ENCODE results near the gene VWF. TPM values are rescaled to one million over a fixed set of nuclear protein-coding genes. Genes with fewer than 3 reads are reported as not detected.
"Not testable (repeated sequence)": the region's sequence is repeated elsewhere in the genome, so short reads cannot be mapped to it uniquely, and the experiment has no call there.

The VWF gene
- total RNA-seq, 4 donors from 2014 or later: 163 to 367 (median 253) TPM

- 65% methylated on average over 3 of the region's 3 CpGs for WGBS
- intact Hi-C loops (cut with DNase I): no loop called here
- H3K4me3 ChIP-seq: no peak overlapping the region
- H3K36me3 ChIP-seq: peaks cover 0 to 59% (median 0%) of the 10 kb centered on the region in 4 donors
- H3K27me3 ChIP-seq: no peaks in the 10 kb centered on the region
- DNase-seq (ENCODE audit: extremely low spot score): no peak
- TF ChIP-seq EP300 (IDR thresholded peaks at IDR 0.05) (no peak), POLR2A (IDR thresholded peaks at IDR 0.05; ENCODE audit: low read depth) (no peak), POLR2AphosphoS5 (IDR thresholded peaks at IDR 0.05) (no peak), CTCF (IDR thresholded peaks at IDR 0.05) (no peak)
- H3K4me1 ChIP-seq: no peaks in the 10 kb centered on the region
- no peak overlapping the region for H3K27ac ChIP-seq (replicated peaks in 1 of 4)
- H3K9me3 ChIP-seq: no peaks in the 10 kb centered on the region
Observed at GRCh38 chr12:6104027-6104426, 20.4 kb downstream of the VWF start.

GRCh38 chr12:6102021-6102420 is 22.4 kb downstream of the VWF start:
- H3K4me1 ChIP-seq; H3K4me3 ChIP-seq; H3K27ac ChIP-seq (replicated peaks in 1 of 4); H3K9me3 ChIP-seq; H3K27me3 ChIP-seq; intact Hi-C loops (cut with DNase I); DNase-seq (ENCODE audit: extremely low spot score): not testable (repeated sequence)
- H3K36me3 ChIP-seq: peaks cover 0 to 67% (median 0%) of the 10 kb centered on the region in 4 donors
- 99% methylated on average over 4 of the region's 5 CpGs for WGBS

- H3K27ac ChIP-seq (replicated peaks in 1 of 4): no peak overlapping the region
- no peaks in the 10 kb centered on the region for H3K9me3 ChIP-seq
- 57% methylated on average over 2 of the region's 2 CpGs for WGBS
- H3K36me3 ChIP-seq: peaks cover 0 to 70% (median 0%) of the 10 kb centered on the region in 4 donors
- intact Hi-C loops (cut with DNase I): no loop called here
- H3K27me3 ChIP-seq: no peaks in the 10 kb centered on the region
- H3K4me1 ChIP-seq: peaks cover 0 to 9% (median 3%) of the 10 kb centered on the region in 4 donors
- DNase-seq (ENCODE audit: extremely low spot score): no peak
- TF ChIP-seq CTCF (IDR thresholded peaks at IDR 0.05) (no peak), EP300 (IDR thresholded peaks at IDR 0.05) (no peak)
- no peak overlapping the region for H3K4me3 ChIP-seq
Observed at GRCh38 chr12:6099316-6099715, 25.2 kb downstream of the VWF start.

- DNase-seq (ENCODE audit: extremely low spot score): no peak
- Histone ChIP-seq H3K27ac (replicated peaks in 1 of 4) (no peak overlapping the region), H3K4me1 (peaks cover 18 to 27% (median 20%) of the 10 kb centered on the region in 4 donors), H3K9me3 (no peaks in the 10 kb centered on the region), H3K4me3 (no peak overlapping the region), H3K36me3 (peaks cover 0 to 79% (median 0%) of the 10 kb centered on the region in 4 donors), H3K27me3 (no peaks in the 10 kb centered on the region)
- intact Hi-C loops (cut with DNase I): no loop called here
- TF ChIP-seq CTCF (IDR thresholded peaks at IDR 0.05) (no peak), EP300 (IDR thresholded peaks at IDR 0.05) (no peak), POLR2AphosphoS5 (IDR thresholded peaks at IDR 0.05) (no peak), POLR2A (IDR thresholded peaks at IDR 0.05; ENCODE audit: low read depth) (no peak)
- WGBS: 73% methylated on average over 3 of the region's 3 CpGs
Observed at GRCh38 chr12:6097411-6097810, 27.1 kb downstream of the VWF start.

GRCh38 chr12:6096527-6096926 is 27.9 kb downstream of the VWF start:
- intact Hi-C loops (cut with DNase I): no loop called here
- DNase-seq (ENCODE audit: extremely low spot score): no peak
- Histone ChIP-seq H3K27me3 (no peaks in the 10 kb centered on the region), H3K36me3 (peaks cover 0 to 81% (median 0%) of the 10 kb centered on the region in 4 donors), H3K9me3 (no peaks in the 10 kb centered on the region), H3K4me3 (no peak overlapping the region), H3K4me1 (peaks cover 25 to 34% (median 29%) of the 10 kb centered on the region in 4 donors), H3K27ac (replicated peaks in 1 of 4) (no peak overlapping the region)
- TF ChIP-seq POLR2AphosphoS5 (IDR thresholded peaks at IDR 0.05) (no peak), CTCF (IDR thresholded peaks at IDR 0.05) (no peak), POLR2A (IDR thresholded peaks at IDR 0.05; ENCODE audit: low read depth) (no peak), EP300 (IDR thresholded peaks at IDR 0.05) (no peak)
- 85% methylated on average over 3 of the region's 3 CpGs for WGBS
